HCT116 (cell line): ENCODE data around the gene MCRS1. TPM values are rescaled to one million over a fixed set of nuclear protein-coding genes. Genes with fewer than 3 reads are reported as not detected.

ENCODE experiments used
- ATAC-seq: fragments of 200-7000 bp; cut with Tn5 transposase; 2 replicates; pipeline ENCODE4 v1.9.1; 2020; ENCODE audit warnings: mild to moderate bottlenecking, moderate library complexity
- BruUV-seq: library from RNA; stranded (reverse); fragments of 400-500 nt; replicated peaks from 2 replicates; lab custom pipeline; 2021; lab: Mats Ljungman, UMichigan
- CTCF ChIA-PET: fragments of 300-600 bp; sonication (Branson Sonifier 250); formaldehyde crosslinking; loops from one replicate; lab custom pipeline; 2021; ENCODE audit warnings: antibody characterized with exemption; lab: Charles Lee
- POLR2A ChIA-PET: fragments of 300-600, 350-600 bp; sonication (Branson Sonifier 250); formaldehyde crosslinking; loops from one replicate; lab custom pipeline; 2021; ENCODE audit warnings: antibody characterized with exemption; lab: Charles Lee
- RAD21 ChIA-PET, 2 experiments: fragments of 300-600 bp; sonication (Branson Sonifier 250); formaldehyde crosslinking; loops; one replicate each; lab custom pipeline; 2023; ENCODE audit warnings: low total read pairs in 2 of 2; ENCODE audit not compliant: uncharacterized antibody in 2 of 2, unreplicated experiment in 2 of 2, low non-redundant PET in 1 of 2; lab: Charles Lee
- DNase-seq: peaks from one replicate; pipeline ENCODE4 v3.0.0-alpha.2; 2010; ENCODE audit warnings: low read depth, low spot score
- H2AFZ ChIP-seq: fragments of 200-600 bp; shearing (Covaris generic), sonication (generic); 2 replicates; pipeline ENCODE4 v1.6.1; 2017; ENCODE audit warnings: low read depth, mixed run types, mixed read lengths, antibody characterized with exemption, low read length; ENCODE audit not compliant: poor library complexity, severe bottlenecking
- H3K27ac ChIP-seq: 2 replicates; pipeline ENCODE4 v1.5.1; 2012; ENCODE audit warnings: low read depth, low read length
- H3K27me3 ChIP-seq: fragments of 200-600 bp; sonication (generic); 2 replicates; pipeline ENCODE4 v1.6.1; 2016; ENCODE audit warnings: mixed run types, low read length, mixed read lengths; ENCODE audit not compliant: insufficient read depth
- H3K36me3 ChIP-seq, 2 experiments: fragments of 200-500 bp in 1 of 2; fragments of 200-600 bp in 1 of 2; sonication (Bioruptor generic) in 1 of 2; sonication (generic) in 1 of 2; 2 replicates each; pipeline versions ENCODE4 v1.5.1 to v1.6.1; 2014 to 2016; ENCODE audit warnings: low read length in 2 of 2, inconsistent platforms in 1 of 2, mixed read lengths in 1 of 2, mixed run types in 1 of 2; ENCODE audit not compliant: insufficient read depth in 2 of 2, control insufficient read depth in 1 of 2
- H3K4me1 ChIP-seq, 2 experiments: fragments of 200-600 bp in 1 of 2; sonication (generic) in 1 of 2; 2 replicates each; pipeline versions ENCODE4 v1.5.1 to v1.6.1; 2012 to 2017; ENCODE audit warnings: low read length in 2 of 2, inconsistent platforms in 1 of 2, mild to moderate bottlenecking in 1 of 2, mixed read lengths in 1 of 2, mixed run types in 1 of 2, moderate library complexity in 1 of 2; ENCODE audit not compliant: insufficient read depth in 2 of 2, control insufficient read depth in 1 of 2
- H3K4me2 ChIP-seq: fragments of 200-600 bp; sonication (generic); 2 replicates; pipeline ENCODE4 v1.6.1; 2017; ENCODE audit warnings: mixed run types, low read length, mixed read lengths
- H3K4me3 ChIP-seq, 2 experiments: fragments of 200-600 bp in 1 of 2; sonication (generic) in 1 of 2; replicated peaks in 1 of 2; 2 replicates each; pipeline ENCODE4 v1.5.1; 2011 to 2016; ENCODE audit warnings: low read length in 2 of 2, control low read depth in 1 of 2, low read depth in 1 of 2, mild to moderate bottlenecking in 1 of 2, mixed read lengths in 1 of 2, mixed run types in 1 of 2
- H3K79me2 ChIP-seq: fragments of 200-600 bp; sonication (generic); 2 replicates; pipeline ENCODE4 v1.6.1; 2017; ENCODE audit warnings: mild to moderate bottlenecking, mixed run types, low read length, moderate library complexity, mixed read lengths; ENCODE audit not compliant: insufficient read depth
- H3K9ac ChIP-seq: fragments of 200-600 bp; sonication (generic); 2 replicates; pipeline ENCODE4 v1.6.1; 2016; ENCODE audit warnings: low read length, mixed read lengths
- H3K9me2 ChIP-seq: fragments of 200-600 bp; sonication (generic), shearing (Covaris generic); 2 replicates; pipeline ENCODE4 v1.6.1; 2017; ENCODE audit warnings: mixed run types, mild to moderate bottlenecking, moderate library complexity; ENCODE audit not compliant: insufficient read depth
- H3K9me3 ChIP-seq, 2 experiments: fragments of 200-500 bp in 1 of 2; fragments of 200-600 bp in 1 of 2; sonication (Bioruptor generic) in 1 of 2; sonication (generic) in 1 of 2; 2 replicates each; pipeline ENCODE4 v1.6.1; 2014 to 2017; ENCODE audit warnings: low read length in 2 of 2, mixed read lengths in 2 of 2, inconsistent platforms in 1 of 2, low read depth in 1 of 2, mild to moderate bottlenecking in 1 of 2, mixed run types in 1 of 2, moderate library complexity in 1 of 2; ENCODE audit not compliant: control insufficient read depth in 1 of 2, insufficient read depth in 1 of 2
- H4K20me1 ChIP-seq: fragments of 200-600 bp; sonication (generic), shearing (Covaris generic); 2 replicates; pipeline ENCODE4 v1.6.1; 2017; ENCODE audit warnings: mixed run types, mild to moderate bottlenecking, moderate library complexity; ENCODE audit not compliant: insufficient read depth
- CEBPB ChIP-seq: IDR thresholded peaks from 2 replicates; pipeline ENCODE4 v1.6.1; 2012; ENCODE audit warnings: low read depth
- EGR1 ChIP-seq: IDR thresholded peaks from 2 replicates; pipeline ENCODE4 v1.6.1; 2012; ENCODE audit warnings: low read depth
- EZH2phosphoT487 ChIP-seq: fragments of 200-600 bp; IDR thresholded peaks from 2 replicates; pipeline ENCODE4 v1.6.1; 2018; ENCODE audit warnings: antibody characterized with exemption, borderline replicate concordance
- FOSL1 ChIP-seq: IDR thresholded peaks from 2 replicates; pipeline ENCODE4 v1.6.1; 2012; ENCODE audit warnings: low read depth
- POLR2AphosphoS5 ChIP-seq: IDR thresholded peaks from 2 replicates; pipeline ENCODE4 v1.6.1; 2011; ENCODE audit warnings: mild to moderate bottlenecking, low read depth, low read length, moderate library complexity
- REST ChIP-seq: IDR thresholded peaks from 2 replicates; pipeline ENCODE4 v1.6.1; 2012; ENCODE audit warnings: low read depth
- TCF7L2 ChIP-seq: IDR thresholded peaks from 2 replicates; pipeline ENCODE4 v1.7.0; 2011; ENCODE audit warnings: borderline replicate concordance, inconsistent platforms; ENCODE audit not compliant: insufficient read depth, insufficient read length; ENCODE audit errors: extremely low read depth
- YY1 ChIP-seq: IDR thresholded peaks from 2 replicates; pipeline ENCODE4 v1.6.1; 2011; ENCODE audit warnings: low read length, low read depth, moderate library complexity, mild to moderate bottlenecking; ENCODE audit not compliant: insufficient replicate concordance; ENCODE audit errors: extremely low read depth
- ZFX ChIP-seq: fragments of 450-650 bp; IDR thresholded peaks from 2 replicates; pipeline ENCODE4 v1.6.1; 2017
- intact Hi-C: fragments of 100-400 bp; cut with micrococcal nuclease; formaldehyde crosslinking; loops from 2 replicates; pipeline ENCODE4 v1.10.0; 2022
- total RNA-seq: library from RNA; stranded (reverse); gene quantifications from one replicate; pipeline ENCODE4 v1.2.1, GENCODE V29; 2021; ENCODE audit not compliant: unreplicated experiment

Gene MCRS1
- total RNA-seq, 1 experiment from 2014 or later: 91.9 TPM

- Histone ChIP-seq H3K4me2 (no peak overlapping the region), H3K79me2 (no peaks in the 10 kb centered on the region), H3K36me3 (peaks cover 41 to 43% of the 10 kb centered on the region in 2 experiments), H3K9me2 (no peaks in the 10 kb centered on the region), H2AFZ (no peak overlapping the region)
- no TSS peak for BruUV-seq
- no peak for DNase-seq
- ATAC-seq: no peak
- RAD21 ChIA-PET: no interaction called here
- CTCF ChIA-PET: interaction anchor here (1.1 to 2.4 kb wide), 2 partner anchors 12 to 54 kb away, joined by 3 to 6 read pairs; no protein-coding TSS in a partner anchor
- POLR2A ChIA-PET: no interaction called here
- TF ChIP-seq EGR1 (no peak), FOSL1 (no peak), YY1 (no peak), EZH2phosphoT487 (no peak), POLR2AphosphoS5 (no peak), ZFX (no peak), REST (no peak), TCF7L2 (no peak), CEBPB (no peak)
- TF ChIP-seq, all 23 proteins: peak for 0
- H3K4me1 ChIP-seq: no peaks in the 10 kb centered on the region
- no peak overlapping the region for H3K27ac ChIP-seq
- H3K9ac ChIP-seq: no peak overlapping the region
- no peaks in the 10 kb centered on the region for H3K27me3 ChIP-seq
- no peak overlapping the region for H3K4me3 ChIP-seq
- no peaks in the 10 kb centered on the region for H4K20me1 ChIP-seq
- intact Hi-C loops: no loop called here
- no peaks in the 10 kb centered on the region for H3K9me3 ChIP-seq
These were observed 42.0 kb downstream of the MCRS1 start for GRCh38 chr12:49525942-49526341.
